Neural cell (in vitro differentiated cells): ENCODE data around the gene MYO18B. TPM values are rescaled to one million over a fixed set of nuclear protein-coding genes. Genes with fewer than 3 reads are reported as not detected.

Experiments used
- H2AFZ ChIP-seq: fragments of 200-600, 300-800 bp; sonication (generic), shearing (Covaris generic); 2 replicates; pipeline ENCODE4 v1.6.0; 2014; ENCODE audit warnings: low read depth, mild to moderate bottlenecking, antibody characterized with exemption, low read length, moderate library complexity
- H3F3A ChIP-seq: fragments of 200-600 bp; shearing (Covaris generic); 2 replicates; pipeline ENCODE4 v1.6.1; 2016; ENCODE audit warnings: mild to moderate bottlenecking, moderate library complexity, mixed read lengths, antibody characterized with exemption, low read length; ENCODE audit not compliant: insufficient read depth, poor library complexity, severe bottlenecking
- H3K27ac ChIP-seq: fragments of 200-600, 300-800 bp; sonication (generic), shearing (Covaris generic); 2 replicates; pipeline ENCODE4 v1.5.1; 2014; ENCODE audit warnings: mild to moderate bottlenecking, low read length, moderate library complexity
- H3K27me3 ChIP-seq: fragments of 300-800, 200-600 bp; sonication (generic), shearing (Covaris generic); 2 replicates; pipeline ENCODE4 v1.6.0; 2014; ENCODE audit warnings: mild to moderate bottlenecking, low read depth, low read length, moderate library complexity; ENCODE audit not compliant: insufficient read depth
- H3K36me3 ChIP-seq: fragments of 300-800, 200-600 bp; sonication (generic), shearing (Covaris generic); 2 replicates; pipeline ENCODE4 v1.5.1; 2014; ENCODE audit warnings: mild to moderate bottlenecking, antibody characterized with exemption, low read length, moderate library complexity; ENCODE audit not compliant: insufficient read depth
- H3K4me2 ChIP-seq: fragments of 300-800, 200-600 bp; sonication (generic), shearing (Covaris generic); 2 replicates; pipeline ENCODE4 v1.6.0; 2014; ENCODE audit warnings: mild to moderate bottlenecking, low read length
- H3K4me3 ChIP-seq: fragments of 300-800, 200-600 bp; sonication (generic), shearing (Covaris generic); 2 replicates; pipeline ENCODE4 v1.5.1; 2014; ENCODE audit warnings: mild to moderate bottlenecking, low read length, moderate library complexity
- H3K79me2 ChIP-seq: fragments of 200-600 bp; shearing (Covaris generic); replicated peaks from 2 replicates; pipeline ENCODE4 v1.6.0; 2014; ENCODE audit warnings: mild to moderate bottlenecking, low read length, moderate library complexity; ENCODE audit not compliant: insufficient read depth
- H3K9ac ChIP-seq: fragments of 300-800, 200-600 bp; sonication (generic), shearing (Covaris generic); 2 replicates; pipeline ENCODE4 v1.6.1; 2016; ENCODE audit warnings: mild to moderate bottlenecking, low read length, mixed read lengths
- H3K9me2 ChIP-seq: fragments of 200-600 bp; shearing (Covaris generic); 2 replicates; pipeline ENCODE4 v1.6.1; 2016; ENCODE audit warnings: mild to moderate bottlenecking, low read length, mixed read lengths; ENCODE audit not compliant: insufficient read depth
- H3K9me3 ChIP-seq: fragments of 200-600, 300-800 bp; sonication (generic), shearing (Covaris generic); 2 replicates; pipeline ENCODE4 v1.6.1; 2016; ENCODE audit warnings: mild to moderate bottlenecking, mixed run types, low read length, moderate library complexity, mixed read lengths
- H4K20me1 ChIP-seq: fragments of 200-600 bp; shearing (Covaris generic); 2 replicates; pipeline ENCODE4 v1.6.1; 2016; ENCODE audit warnings: mild to moderate bottlenecking, mixed run types; ENCODE audit not compliant: insufficient read depth
- CTCF ChIP-seq: fragments of 450-650 bp; IDR thresholded peaks from 2 replicates; pipeline ENCODE4 v1.5.1; 2014; ENCODE audit warnings: antibody characterized with exemption, mild to moderate bottlenecking, moderate library complexity; ENCODE audit not compliant: poor library complexity, severe bottlenecking
- EP300 ChIP-seq: fragments of 450-650 bp; conservative IDR thresholded peaks from 2 replicates; pipeline ENCODE4 v1.6.1; 2014; ENCODE audit warnings: antibody characterized with exemption, mild to moderate bottlenecking, moderate library complexity; ENCODE audit not compliant: poor library complexity, severe bottlenecking
- EZH2 ChIP-seq: fragments of 200-600, 300-800 bp; shearing (Covaris generic), sonication (generic); IDR thresholded peaks from 2 replicates; pipeline ENCODE4 v1.6.1; 2014; ENCODE audit warnings: antibody characterized with exemption, low read length, borderline replicate concordance, mild to moderate bottlenecking; ENCODE audit not compliant: insufficient read depth, poor library complexity, severe bottlenecking
- MXI1 ChIP-seq: fragments of 450-650 bp; conservative IDR thresholded peaks from 2 replicates; pipeline ENCODE4 v1.6.1; 2014; ENCODE audit warnings: antibody characterized with exemption, mild to moderate bottlenecking; ENCODE audit not compliant: poor library complexity, severe bottlenecking
- POLR2AphosphoS5 ChIP-seq: IDR thresholded peaks from 2 replicates; pipeline ENCODE4 v1.6.1; 2012
- RAD21 ChIP-seq: fragments of 450-650 bp; conservative IDR thresholded peaks from 2 replicates; pipeline ENCODE4 v1.6.1; 2014; ENCODE audit warnings: antibody characterized with exemption, mild to moderate bottlenecking, moderate library complexity
- REST ChIP-seq: IDR thresholded peaks from 2 replicates; pipeline ENCODE4 v1.6.1; 2012; ENCODE audit warnings: borderline replicate concordance
- SMC3 ChIP-seq: fragments of 450-650 bp; conservative IDR thresholded peaks from 2 replicates; pipeline ENCODE4 v1.6.1; 2014; ENCODE audit warnings: antibody characterized with exemption, mild to moderate bottlenecking, moderate library complexity; ENCODE audit not compliant: poor library complexity
- TAF1 ChIP-seq: IDR thresholded peaks from 2 replicates; pipeline ENCODE4 v1.6.1; 2012; ENCODE audit warnings: low read depth
- polyA plus RNA-seq: library from polyadenylated mRNA; depleted of rRNA; stranded (reverse); fragments of >200 nt; gene quantifications from 2 replicates; pipeline ENCODE4 v1.2.3, GENCODE V29; 2014

The MYO18B gene
- polyA plus RNA-seq, 1 donor from 2014 or later, result 0.71 TPM

GRCh38 chr22:25742918-25743708 is 1.1 kb downstream of the MYO18B start:
- Histone ChIP-seq H3K27ac (no peak overlapping the region), H3K4me3 (no peak overlapping the region), H4K20me1 (no peaks in the 10 kb centered on the region), H3K36me3 (no peaks in the 10 kb centered on the region), H3K27me3 (no peaks in the 10 kb centered on the region), H3K9me3 (no peaks in the 10 kb centered on the region), H3F3A (no peaks in the 10 kb centered on the region), H3K79me2 (no peaks in the 10 kb centered on the region), H3K9me2 (no peaks in the 10 kb centered on the region), H2AFZ (no peak overlapping the region), H3K4me2 (no peak overlapping the region), H3K9ac (no peak overlapping the region)
- TF ChIP-seq TAF1 (no peak), EP300 (no peak), POLR2AphosphoS5 (no peak), MXI1 (no peak)

- H3K4me3 ChIP-seq, result no peak overlapping the region
- H3F3A ChIP-seq, result no peaks in the 10 kb centered on the region
- H3K9ac ChIP-seq, result no peak overlapping the region
- no peak overlapping the region for H3K27ac ChIP-seq
- TF ChIP-seq SMC3 (no peak), MXI1 (no peak), TAF1 (no peak), EZH2 (no peak), REST (no peak), EP300 (no peak), POLR2AphosphoS5 (no peak), RAD21 (no peak), CTCF (no peak)
- H3K9me2 ChIP-seq, result no peaks in the 10 kb centered on the region
- H3K36me3 ChIP-seq, result no peaks in the 10 kb centered on the region
- no peaks in the 10 kb centered on the region for H3K27me3 ChIP-seq
- no peaks in the 10 kb centered on the region for H3K79me2 ChIP-seq
- no peaks in the 10 kb centered on the region for H4K20me1 ChIP-seq
- H3K4me2 ChIP-seq, result no peak overlapping the region
- H3K9me3 ChIP-seq, result no peaks in the 10 kb centered on the region
- no peak overlapping the region for H2AFZ ChIP-seq
Observed at GRCh38 chr22:25744694-25745093, 2.7 kb downstream of the MYO18B start.
